ENCODE measurements around the gene IREB2. TPM values are rescaled to one million over a fixed set of nuclear protein-coding genes. Genes with fewer than 3 reads are reported as not detected.

IREB2 gene
- total RNA-seq, 1 donor from 2014 or later = 48.7 TPM

- ATAC-seq (no peak), DNase-seq (no peak)
- Histone ChIP-seq H3K4me1 (no peaks in the 10 kb centered on the region), H3K36me3 (no peaks in the 10 kb centered on the region), H3K27ac (no peak overlapping the region), H3K27me3 (no peaks in the 10 kb centered on the region), H3K9me3 (no peaks in the 10 kb centered on the region), H3K4me3 (no peak overlapping the region)
- no peak for TF ChIP-seq CTCF (IDR thresholded peaks at IDR 0.05)
- intact Hi-C loops (cut with DNase I) = loop anchor here (5.0 kb wide), 1 partner anchor 114 kb away; no protein-coding TSS in a partner anchor
Measured at GRCh38 chr15:78421238-78421965, 16.6 kb upstream of the IREB2 start.

GRCh38 chr15:78422571-78423340 lies 15.3 kb upstream of the IREB2 start:
- Histone ChIP-seq H3K4me3 (no peak overlapping the region), H3K27ac (no peak overlapping the region), H3K27me3 (no peaks in the 10 kb centered on the region), H3K9me3 (no peaks in the 10 kb centered on the region), H3K4me1 (no peaks in the 10 kb centered on the region), H3K36me3 (no peaks in the 10 kb centered on the region)
- intact Hi-C loops (cut with DNase I) = loop anchor here (5.0 kb wide), 1 partner anchor 115 kb away; no protein-coding TSS in a partner anchor
- TF ChIP-seq CTCF (IDR thresholded peaks at IDR 0.05) = peak; percentile 95
- ATAC-seq (peak; percentile 95), DNase-seq (peak; percentile 74)

- Histone ChIP-seq H3K9me3 (no peaks in the 10 kb centered on the region), H3K27ac (no peak overlapping the region), H3K36me3 (no peaks in the 10 kb centered on the region), H3K4me1 (no peaks in the 10 kb centered on the region), H3K27me3 (no peaks in the 10 kb centered on the region), H3K4me3 (no peak overlapping the region)
- ATAC-seq (no peak), DNase-seq (no peak)
- no peak for TF ChIP-seq CTCF (IDR thresholded peaks at IDR 0.05)
- intact Hi-C loops (cut with DNase I) = loop anchor here (5.0 kb wide), 1 partner anchor 117 kb away; no protein-coding TSS in a partner anchor
Measured at GRCh38 chr15:78424673-78425072, 13.3 kb upstream of the IREB2 start.

- no peaks in the 10 kb centered on the region for H3K9me3 ChIP-seq
- H3K4me1 ChIP-seq = no peaks in the 10 kb centered on the region
- no peak for DNase-seq
- H3K36me3 ChIP-seq = no peaks in the 10 kb centered on the region
- no peak overlapping the region for H3K4me3 ChIP-seq
- no peak for TF ChIP-seq CTCF (IDR thresholded peaks at IDR 0.05)
- intact Hi-C loops (cut with DNase I) = no loop called here
- H3K27me3 ChIP-seq = no peaks in the 10 kb centered on the region
- no peak overlapping the region for H3K27ac ChIP-seq
- ATAC-seq = no peak
Measured at GRCh38 chr15:78425643-78426042, 12.4 kb upstream of the IREB2 start.

GRCh38 chr15:78426300-78426699 lies 11.7 kb upstream of the IREB2 start:
- Histone ChIP-seq H3K36me3 (no peaks in the 10 kb centered on the region), H3K4me1 (no peaks in the 10 kb centered on the region), H3K4me3 (no peak overlapping the region), H3K9me3 (no peaks in the 10 kb centered on the region), H3K27me3 (no peaks in the 10 kb centered on the region), H3K27ac (no peak overlapping the region)
- ATAC-seq (no peak), DNase-seq (no peak)
- no peak for TF ChIP-seq CTCF (IDR thresholded peaks at IDR 0.05)
- intact Hi-C loops (cut with DNase I) = no loop called here

All from upper lobe of right lung (tissue), 1 donor.